OCI-LY7 (cell line): ENCODE measurements around the gene DAPK2.

ENCODE experiments used
- EZH2phosphoT487 ChIP-seq: fragments of 200-600 bp; sonication (generic); IDR thresholded peaks from 2 replicates; pipeline ENCODE4 v1.6.1; 2018; ENCODE audit warnings: low read depth, borderline replicate concordance, mild to moderate bottlenecking, mixed run types, antibody characterized with exemption, low read length, moderate library complexity, mixed read lengths
- TF ChIP-seq, protein P1 (sequence below): fragments of 200-600 bp; sonication (generic); conservative IDR thresholded peaks from 2 replicates; pipeline ENCODE4 v1.5.1; 2014; ENCODE audit warnings: mild to moderate bottlenecking, antibody characterized with exemption, low read length, moderate library complexity, mixed read lengths

DNA sequence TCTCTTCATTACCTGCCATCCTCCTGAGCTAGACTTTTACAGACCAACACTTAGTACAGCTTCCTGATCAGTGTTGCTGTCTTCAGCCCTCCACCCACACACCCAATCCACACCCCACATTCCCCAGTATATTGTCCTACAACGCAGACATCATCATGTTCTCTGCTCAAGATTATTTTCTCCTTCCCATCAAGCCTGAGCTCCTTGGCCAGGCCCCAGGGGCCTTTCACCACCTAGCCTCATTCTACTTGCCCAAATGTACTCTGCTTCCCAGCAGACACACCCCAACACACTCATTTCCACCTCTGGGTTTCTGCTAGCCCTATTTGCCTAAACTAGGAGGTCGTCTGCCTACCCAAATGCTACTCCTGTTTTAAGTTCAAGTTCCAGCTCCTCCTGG, 37.0 kb downstream of the DAPK2 start:
- TF ChIP-seq, protein P1, sequence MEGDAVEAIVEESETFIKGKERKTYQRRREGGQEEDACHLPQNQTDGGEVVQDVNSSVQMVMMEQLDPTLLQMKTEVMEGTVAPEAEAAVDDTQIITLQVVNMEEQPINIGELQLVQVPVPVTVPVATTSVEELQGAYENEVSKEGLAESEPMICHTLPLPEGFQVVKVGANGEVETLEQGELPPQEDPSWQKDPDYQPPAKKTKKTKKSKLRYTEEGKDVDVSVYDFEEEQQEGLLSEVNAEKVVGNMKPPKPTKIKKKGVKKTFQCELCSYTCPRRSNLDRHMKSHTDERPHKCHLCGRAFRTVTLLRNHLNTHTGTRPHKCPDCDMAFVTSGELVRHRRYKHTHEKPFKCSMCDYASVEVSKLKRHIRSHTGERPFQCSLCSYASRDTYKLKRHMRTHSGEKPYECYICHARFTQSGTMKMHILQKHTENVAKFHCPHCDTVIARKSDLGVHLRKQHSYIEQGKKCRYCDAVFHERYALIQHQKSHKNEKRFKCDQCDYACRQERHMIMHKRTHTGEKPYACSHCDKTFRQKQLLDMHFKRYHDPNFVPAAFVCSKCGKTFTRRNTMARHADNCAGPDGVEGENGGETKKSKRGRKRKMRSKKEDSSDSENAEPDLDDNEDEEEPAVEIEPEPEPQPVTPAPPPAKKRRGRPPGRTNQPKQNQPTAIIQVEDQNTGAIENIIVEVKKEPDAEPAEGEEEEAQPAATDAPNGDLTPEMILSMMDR, result no peak
- TF ChIP-seq EZH2phosphoT487, result no peak
